KMS-11 (cell line): Measurements from ENCODE around the gene OR10A5.
"Not testable (repeated sequence)": the region's sequence is repeated elsewhere in the genome, so short reads cannot be mapped to it uniquely, and the experiment has no call there.

ENCODE experiments used
- H2AFZ ChIP-seq: fragments of 200-600 bp; sonication (generic); 2 replicates; pipeline ENCODE4 v1.6.1; 2016; ENCODE audit warnings: antibody characterized with exemption, mixed run types, low read depth
- H3K27ac ChIP-seq: fragments of 200-600 bp; sonication (generic); 2 replicates; pipeline ENCODE4 v1.6.1; 2016; ENCODE audit warnings: mild to moderate bottlenecking, mixed run types
- H3K27me3 ChIP-seq: fragments of 200-600 bp; sonication (generic); 2 replicates; pipeline ENCODE4 v1.6.1; 2017; ENCODE audit warnings: mild to moderate bottlenecking, low read depth, mixed run types, moderate library complexity; ENCODE audit not compliant: insufficient read depth
- H3K36me3 ChIP-seq: fragments of 200-600 bp; sonication (generic); 2 replicates; pipeline ENCODE4 v1.6.1; 2017; ENCODE audit warnings: mild to moderate bottlenecking, mixed run types; ENCODE audit not compliant: insufficient read depth
- H3K4me1 ChIP-seq: fragments of 200-600 bp; sonication (generic); 2 replicates; pipeline ENCODE4 v1.6.1; 2016; ENCODE audit warnings: mild to moderate bottlenecking, low read depth, mixed run types; ENCODE audit not compliant: poor library complexity, severe bottlenecking
- H3K4me2 ChIP-seq: fragments of 200-600 bp; sonication (generic); 2 replicates; pipeline ENCODE4 v1.7.0; 2016; ENCODE audit warnings: mild to moderate bottlenecking, mixed run types
- H3K4me3 ChIP-seq: fragments of 200-600 bp; sonication (generic); IDR thresholded peaks from 2 replicates; pipeline ENCODE4 v1.6.1; 2017; ENCODE audit warnings: low read depth, low read length, mixed read lengths; ENCODE audit not compliant: insufficient read depth
- H3K79me2 ChIP-seq: fragments of 200-600 bp; sonication (generic); 2 replicates; pipeline ENCODE4 v1.6.1; 2016; ENCODE audit warnings: low read depth, mixed run types; ENCODE audit not compliant: insufficient read depth
- H3K9ac ChIP-seq: fragments of 200-600 bp; sonication (generic); 2 replicates; pipeline ENCODE4 v1.6.1; 2016; ENCODE audit warnings: mild to moderate bottlenecking, mixed run types
- H4K20me1 ChIP-seq: fragments of 200-600 bp; sonication (generic); 2 replicates; pipeline ENCODE4 v1.6.1; 2016; ENCODE audit warnings: mild to moderate bottlenecking, mixed run types; ENCODE audit not compliant: insufficient read depth
- CTCF ChIP-seq: fragments of 200-600 bp; sonication (generic); conservative IDR thresholded peaks from 2 replicates; pipeline ENCODE4 v1.6.1; 2017; ENCODE audit warnings: low read depth, mild to moderate bottlenecking, antibody characterized with exemption, low read length, moderate library complexity, mixed read lengths

OR10A5 gene

GRCh38 chr11:6843670-6844069, 1.8 kb upstream of the OR10A5 start:
- H3K36me3 ChIP-seq, result no peaks in the 10 kb centered on the region
- no peak overlapping the region for H3K4me3 ChIP-seq
- no peaks in the 10 kb centered on the region for H3K79me2 ChIP-seq
- no peaks in the 10 kb centered on the region for H3K4me1 ChIP-seq
- no peak overlapping the region for H2AFZ ChIP-seq
- no peak overlapping the region for H3K27ac ChIP-seq
- H3K27me3 ChIP-seq, result no peaks in the 10 kb centered on the region
- TF ChIP-seq CTCF, result no peak
- no peaks in the 10 kb centered on the region for H4K20me1 ChIP-seq
- H3K4me2 ChIP-seq, result no peak overlapping the region
- H3K9ac ChIP-seq, result no peak overlapping the region

- TF ChIP-seq CTCF, result no peak
- no peak overlapping the region for H3K4me3 ChIP-seq
- no peak overlapping the region for H3K27ac ChIP-seq
- H2AFZ ChIP-seq, result no peak overlapping the region
- H3K4me2 ChIP-seq, result no peak overlapping the region
- no peaks in the 10 kb centered on the region for H3K4me1 ChIP-seq
- H3K36me3 ChIP-seq, result no peaks in the 10 kb centered on the region
- no peaks in the 10 kb centered on the region for H3K79me2 ChIP-seq
- no peak overlapping the region for H3K9ac ChIP-seq
- no peaks in the 10 kb centered on the region for H4K20me1 ChIP-seq
- H3K27me3 ChIP-seq, result no peaks in the 10 kb centered on the region
Measured at GRCh38 chr11:6844356-6844755, 1.1 kb upstream of the OR10A5 start.

- H3K27ac ChIP-seq, result no peak overlapping the region
- no peaks in the 10 kb centered on the region for H3K4me1 ChIP-seq
- no peak for TF ChIP-seq CTCF
- no peak overlapping the region for H2AFZ ChIP-seq
- no peak overlapping the region for H3K9ac ChIP-seq
- H3K4me2 ChIP-seq, result no peak overlapping the region
- H4K20me1 ChIP-seq, result no peaks in the 10 kb centered on the region
- H3K4me3 ChIP-seq, result no peak overlapping the region
- H3K27me3 ChIP-seq, result no peaks in the 10 kb centered on the region
- no peaks in the 10 kb centered on the region for H3K36me3 ChIP-seq
- no peaks in the 10 kb centered on the region for H3K79me2 ChIP-seq
Measured at GRCh38 chr11:6850526-6850925, 5.0 kb downstream of the OR10A5 start.

- not testable (repeated sequence) for H3K4me1 ChIP-seq, H3K79me2 ChIP-seq, H3K36me3 ChIP-seq, H3K4me2 ChIP-seq, H3K27ac ChIP-seq, H4K20me1 ChIP-seq, H3K4me3 ChIP-seq, H3K27me3 ChIP-seq, H3K9ac ChIP-seq, H2AFZ ChIP-seq
Measured at GRCh38 chr11:6854801-6855200, 9.3 kb downstream of the OR10A5 start.

GRCh38 chr11:6855971-6856541, 10.6 kb downstream of the OR10A5 start:
- Histone ChIP-seq H3K36me3 (no peaks in the 10 kb centered on the region), H3K79me2 (no peaks in the 10 kb centered on the region), H3K4me3 (no peak overlapping the region), H4K20me1 (no peaks in the 10 kb centered on the region), H2AFZ (no peak overlapping the region), H3K27ac (no peak overlapping the region), H3K4me2 (no peak overlapping the region), H3K9ac (no peak overlapping the region), H3K4me1 (peaks cover 6% of the 10 kb centered on the region), H3K27me3 (no peaks in the 10 kb centered on the region)
- no peak for TF ChIP-seq CTCF
